Stimulated activated CD4-positive, alpha-beta T cell treated with anti-CD3 and anti-CD28 coated beads, Interleukin-15, amount 100 ng/mL, for 1 hour (primary cell): ENCODE measurements around the gene PCDHGA9.
"Not testable (repeated sequence)": the region's sequence is repeated elsewhere in the genome, so short reads cannot be mapped to it uniquely, and the experiment has no call there.

Experiments
- DNase-seq, 2 donors: peaks; one replicate each; pipeline ENCODE4 v3.0.0-alpha.2; 2020; ENCODE audit warnings: low read depth in 1 of 2, low spot score in 1 of 2

Gene PCDHGA9

GRCh38 chr5:141402553-141403243, at the start of gene PCDHGA9:
TSS of gene PCDHGA9 (plus strand) at chr5:141402778. CDS start at chr5:141402953, 175 bp downstream.
- no peak for DNase-seq

- DNase-seq, result no peak
Observed at GRCh38 chr5:141354900-141355469, 47.6 kb upstream of the PCDHGA9 start, which contains the start of gene PCDHGA4. TSS of gene PCDHGA4 (plus strand) at chr5:141355021. CDS start at chr5:141355108, 87 bp downstream.

DNA sequence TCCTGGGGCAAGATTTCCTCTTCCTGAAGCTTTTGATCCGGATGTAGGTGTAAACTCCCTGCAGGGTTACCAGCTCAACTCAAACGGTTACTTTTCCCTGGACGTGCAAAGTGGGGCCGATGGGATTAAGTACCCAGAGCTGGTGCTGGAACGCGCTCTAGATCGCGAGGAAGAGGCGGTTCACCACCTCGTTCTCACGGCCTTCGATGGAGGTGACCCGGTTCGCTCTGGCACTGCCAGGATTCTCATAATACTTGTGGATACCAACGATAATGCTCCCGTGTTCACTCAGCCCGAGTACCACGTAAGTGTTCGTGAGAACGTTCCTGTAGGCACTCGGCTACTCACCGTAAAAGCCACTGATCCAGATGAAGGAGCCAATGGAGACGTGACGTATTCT, 46.9 kb upstream of the PCDHGA9 start:
- DNase-seq, result no peak

DNA sequence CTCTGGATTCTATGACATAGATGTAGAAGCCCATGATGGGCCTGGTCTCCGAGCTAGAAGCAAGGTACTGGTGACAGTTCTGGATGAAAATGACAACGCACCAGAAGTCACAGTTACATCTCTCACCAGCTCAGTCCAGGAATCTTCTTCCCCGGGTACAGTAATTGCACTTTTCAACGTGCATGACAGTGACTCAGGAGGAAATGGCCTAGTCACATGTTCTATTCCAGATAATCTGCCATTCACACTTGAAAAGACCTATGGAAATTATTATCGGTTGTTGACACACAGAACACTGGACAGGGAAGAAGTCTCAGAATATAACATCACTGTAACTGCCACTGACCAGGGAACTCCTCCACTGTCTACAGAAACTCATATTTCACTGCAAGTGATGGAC, 46.4 kb upstream of the PCDHGA9 start:
- no peak for DNase-seq

DNA sequence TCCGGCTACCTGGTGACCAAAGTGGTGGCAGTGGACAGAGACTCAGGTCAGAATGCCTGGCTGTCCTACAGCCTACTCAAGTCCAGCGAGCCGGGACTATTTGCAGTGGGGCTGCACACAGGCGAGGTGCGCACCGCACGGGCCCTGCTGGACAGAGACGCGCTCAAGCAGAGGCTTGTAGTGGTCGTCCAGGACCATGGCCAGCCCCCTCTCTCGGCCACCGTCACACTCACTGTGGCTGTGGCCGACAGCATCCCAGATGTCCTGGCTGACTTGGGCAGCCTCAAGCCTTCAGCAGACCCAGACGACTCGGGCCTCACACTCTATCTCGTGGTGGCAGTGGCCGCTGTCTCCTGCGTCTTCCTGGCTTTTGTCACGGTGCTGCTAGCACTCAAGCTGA, 45.6 kb upstream of the PCDHGA9 start:
- DNase-seq, result no peak

GRCh38 chr5:141359790-141360426, 42.7 kb upstream of the PCDHGA9 start, which contains the start of gene PCDHGB2:
TSS of gene PCDHGB2 (plus strand) at chr5:141359994. CDS start at chr5:141360136, 142 bp downstream.
- DNase-seq, result no peak

- DNase-seq, result no peak
Observed at GRCh38 chr5:141360685-141361084, 41.9 kb upstream of the PCDHGA9 start.

GRCh38 chr5:141362719-141363118, 39.9 kb upstream of the PCDHGA9 start:
- DNase-seq, result no peak

DNA sequence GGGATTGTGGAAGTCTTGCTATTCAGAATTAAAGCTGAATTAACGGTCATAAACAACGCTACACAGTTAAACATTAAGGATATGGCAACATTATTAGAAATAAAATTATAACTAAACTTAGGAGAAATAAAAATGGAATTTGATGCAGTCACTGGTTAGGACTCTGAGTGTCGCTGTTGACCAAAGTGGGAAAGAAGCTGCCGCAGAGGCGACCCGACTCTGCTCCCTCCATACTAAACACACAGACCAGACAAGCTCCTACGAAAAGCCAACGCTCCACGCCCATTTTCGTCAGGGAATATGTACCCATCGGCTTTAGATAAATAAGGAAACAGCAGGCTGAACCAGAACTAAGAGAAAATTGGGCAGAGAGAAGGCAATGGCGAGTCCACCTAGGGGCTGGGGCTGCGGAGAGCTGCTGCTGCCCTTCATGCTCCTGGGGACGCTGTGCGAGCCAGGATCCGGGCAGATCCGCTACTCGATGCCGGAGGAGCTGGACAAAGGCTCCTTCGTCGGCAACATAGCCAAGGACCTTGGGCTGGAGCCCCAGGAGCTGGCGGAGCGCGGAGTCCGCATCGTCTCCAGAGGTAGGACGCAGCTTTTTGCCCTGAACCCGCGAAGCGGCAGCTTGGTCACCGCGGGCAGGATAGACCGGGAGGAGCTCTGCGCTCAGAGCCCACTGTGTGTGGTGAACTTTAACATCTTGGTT, 38.5 kb upstream of the PCDHGA9 start, which contains the start of gene PCDHGA5:
Gene PCDHGA5, plus strand, starts transcription at position 211 of the 709 bp plus-strand sequence. Its CDS starts 169 bp downstream, at position 380.
- no peak for DNase-seq

DNA sequence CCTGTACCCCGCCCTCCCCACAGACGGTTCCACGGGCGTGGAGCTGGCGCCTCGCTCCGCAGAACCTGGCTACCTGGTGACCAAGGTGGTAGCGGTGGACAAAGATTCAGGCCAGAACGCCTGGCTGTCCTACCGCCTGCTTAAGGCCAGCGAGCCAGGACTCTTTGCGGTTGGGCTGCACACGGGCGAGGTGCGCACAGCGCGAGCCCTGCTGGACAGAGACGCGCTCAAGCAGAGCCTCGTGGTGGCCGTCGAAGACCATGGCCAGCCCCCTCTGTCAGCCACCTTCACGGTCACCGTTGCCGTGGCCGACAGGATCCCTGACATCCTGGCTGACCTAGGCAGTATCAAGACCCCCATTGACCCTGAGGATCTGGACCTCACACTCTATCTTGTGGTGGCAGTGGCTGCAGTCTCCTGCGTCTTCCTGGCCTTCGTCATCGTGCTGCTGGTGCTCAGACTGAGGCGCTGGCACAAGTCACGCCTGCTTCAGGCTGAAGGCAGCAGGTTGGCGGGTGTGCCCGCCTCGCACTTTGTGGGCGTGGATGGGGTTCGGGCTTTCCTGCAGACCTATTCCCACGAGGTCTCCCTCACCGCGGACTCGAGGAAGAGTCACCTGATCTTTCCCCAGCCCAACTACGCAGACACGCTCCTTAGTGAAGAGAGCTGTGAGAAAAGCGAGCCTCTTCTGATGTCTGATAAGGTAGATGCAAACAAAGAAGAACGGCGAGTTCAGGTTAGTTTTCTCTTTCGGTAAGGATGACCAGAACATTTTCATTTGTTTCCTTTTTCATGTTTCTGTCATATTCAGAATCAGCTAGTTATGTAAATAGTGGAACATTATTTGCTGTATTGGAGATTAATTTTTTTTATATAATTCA, 36.3 kb upstream of the PCDHGA9 start:
- no peak for DNase-seq

DNA sequence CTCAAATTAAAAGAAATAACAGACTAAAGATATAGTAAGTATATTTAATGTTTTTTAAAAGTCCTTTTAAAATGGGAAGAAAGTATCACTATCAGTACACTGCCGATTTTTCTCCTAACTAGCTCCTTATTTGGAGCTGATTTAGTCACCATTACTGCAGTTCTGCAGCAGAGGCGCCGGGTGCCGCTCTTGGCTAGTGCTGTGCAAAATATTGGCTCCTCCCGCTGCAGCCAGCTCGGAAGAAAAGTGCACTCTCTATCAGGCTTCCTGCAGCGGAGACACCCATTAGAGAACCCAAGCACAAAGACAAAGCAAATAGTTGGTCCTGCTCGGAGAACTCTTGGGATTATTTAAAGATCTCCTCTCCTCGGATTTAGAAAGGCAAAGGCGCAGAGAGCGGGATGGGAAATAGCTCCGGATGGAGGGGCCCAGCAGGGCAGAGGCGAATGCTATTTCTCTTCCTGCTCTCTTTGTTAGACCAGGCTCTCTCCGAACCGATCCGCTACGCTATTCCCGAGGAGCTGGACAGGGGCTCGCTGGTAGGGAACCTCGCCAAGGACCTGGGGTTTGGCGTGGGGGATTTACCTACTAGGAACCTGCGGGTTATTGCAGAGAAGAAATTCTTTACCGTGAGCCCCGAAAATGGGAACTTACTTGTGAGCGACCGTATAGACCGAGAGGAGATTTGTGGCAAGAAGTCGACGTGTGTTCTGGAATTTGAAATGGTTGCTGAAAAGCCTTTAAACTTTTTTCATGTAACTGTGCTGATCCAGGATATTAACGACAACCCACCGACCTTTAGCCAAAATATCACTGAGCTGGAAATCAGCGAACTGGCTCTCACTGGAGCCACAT, 32.4 kb upstream of the PCDHGA9 start, which contains the start of gene PCDHGB3:
Gene PCDHGB3, plus strand, starts transcription at position 249 of the 855 bp plus-strand sequence. Its CDS starts 153 bp downstream, at position 402.
- DNase-seq, result no peak

GRCh38 chr5:141371572-141372475, 30.8 kb upstream of the PCDHGA9 start:
- no peak for DNase-seq

DNA sequence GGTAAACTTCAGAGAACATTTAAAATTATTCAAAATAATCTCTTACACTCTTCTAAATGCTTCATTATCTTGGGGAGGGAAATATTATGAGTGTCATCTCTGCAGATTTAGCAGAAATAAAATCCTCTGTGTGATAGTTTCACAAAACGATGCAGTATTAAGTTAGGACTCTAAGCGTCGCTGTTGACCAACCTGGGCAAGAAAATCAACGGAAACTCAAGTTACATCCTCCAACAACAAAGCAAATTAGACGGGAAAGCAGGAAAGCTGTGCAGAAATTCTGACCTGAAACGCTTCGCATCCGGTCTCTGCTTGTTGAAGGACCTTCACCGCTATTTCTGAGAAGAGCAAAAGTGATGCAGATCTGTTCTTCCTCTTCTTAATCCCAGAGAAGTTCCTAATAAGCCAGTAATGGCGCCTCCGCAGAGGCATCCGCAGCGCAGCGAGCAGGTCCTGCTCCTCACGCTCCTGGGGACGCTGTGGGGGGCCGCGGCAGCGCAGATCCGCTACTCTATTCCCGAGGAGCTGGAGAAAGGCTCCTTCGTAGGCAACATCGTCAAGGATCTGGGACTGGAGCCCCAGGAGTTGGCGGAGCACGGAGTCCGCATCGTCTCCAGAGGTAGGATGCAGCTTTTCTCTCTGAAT, 28.8 kb upstream of the PCDHGA9 start, which contains the start of gene PCDHGA6:
Gene PCDHGA6, plus strand, starts transcription at position 219 of the 645 bp plus-strand sequence. Its CDS starts 193 bp downstream, at position 412.
- no peak for DNase-seq

DNA sequence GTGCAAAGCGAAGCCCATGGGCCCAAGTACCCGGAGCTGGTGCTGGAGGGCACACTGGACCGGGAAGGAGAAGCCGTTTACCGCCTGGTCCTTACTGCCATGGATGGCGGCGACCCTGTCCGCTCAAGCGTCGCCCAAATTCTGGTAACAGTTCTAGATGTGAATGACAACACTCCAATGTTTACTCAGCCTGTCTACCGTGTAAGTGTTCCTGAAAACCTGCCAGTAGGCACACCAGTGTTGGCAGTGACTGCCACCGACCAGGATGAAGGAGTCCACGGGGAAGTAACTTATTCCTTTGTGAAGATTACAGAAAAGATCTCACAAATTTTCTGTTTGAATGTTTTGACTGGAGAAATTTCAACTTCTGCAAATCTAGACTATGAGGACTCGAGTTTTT, 28.0 kb upstream of the PCDHGA9 start:
- DNase-seq, result no peak

DNA sequence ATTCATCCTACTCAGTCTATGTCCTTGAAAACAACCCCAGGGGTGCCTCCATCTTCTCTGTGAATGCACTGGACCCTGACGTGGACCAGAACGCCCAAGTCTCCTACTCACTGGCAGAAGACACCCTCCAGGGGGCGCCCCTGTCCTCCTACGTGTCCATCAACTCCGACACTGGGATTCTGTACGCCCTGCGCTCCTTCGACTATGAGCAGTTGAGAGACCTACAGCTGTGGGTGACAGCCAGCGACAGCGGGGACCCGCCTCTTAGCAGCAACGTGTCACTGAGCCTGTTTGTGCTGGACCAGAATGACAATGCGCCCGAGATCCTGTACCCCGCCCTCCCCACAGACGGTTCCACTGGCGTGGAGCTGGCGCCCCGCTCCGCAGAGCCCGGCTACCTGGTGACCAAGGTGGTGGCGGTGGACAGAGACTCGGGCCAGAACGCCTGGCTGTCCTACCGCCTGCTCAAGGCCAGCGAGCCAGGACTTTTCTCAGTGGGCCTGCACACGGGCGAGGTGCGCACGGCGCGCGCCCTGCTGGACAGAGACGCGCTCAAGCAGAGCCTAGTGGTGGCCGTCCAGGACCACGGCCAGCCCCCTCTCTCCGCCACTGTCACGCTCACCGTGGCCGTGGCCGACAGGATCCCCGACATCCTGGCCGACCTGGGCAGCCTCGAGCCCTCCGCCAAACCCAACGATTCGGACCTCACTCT, 27.0 kb upstream of the PCDHGA9 start:
- DNase-seq, result not testable (repeated sequence)

DNA sequence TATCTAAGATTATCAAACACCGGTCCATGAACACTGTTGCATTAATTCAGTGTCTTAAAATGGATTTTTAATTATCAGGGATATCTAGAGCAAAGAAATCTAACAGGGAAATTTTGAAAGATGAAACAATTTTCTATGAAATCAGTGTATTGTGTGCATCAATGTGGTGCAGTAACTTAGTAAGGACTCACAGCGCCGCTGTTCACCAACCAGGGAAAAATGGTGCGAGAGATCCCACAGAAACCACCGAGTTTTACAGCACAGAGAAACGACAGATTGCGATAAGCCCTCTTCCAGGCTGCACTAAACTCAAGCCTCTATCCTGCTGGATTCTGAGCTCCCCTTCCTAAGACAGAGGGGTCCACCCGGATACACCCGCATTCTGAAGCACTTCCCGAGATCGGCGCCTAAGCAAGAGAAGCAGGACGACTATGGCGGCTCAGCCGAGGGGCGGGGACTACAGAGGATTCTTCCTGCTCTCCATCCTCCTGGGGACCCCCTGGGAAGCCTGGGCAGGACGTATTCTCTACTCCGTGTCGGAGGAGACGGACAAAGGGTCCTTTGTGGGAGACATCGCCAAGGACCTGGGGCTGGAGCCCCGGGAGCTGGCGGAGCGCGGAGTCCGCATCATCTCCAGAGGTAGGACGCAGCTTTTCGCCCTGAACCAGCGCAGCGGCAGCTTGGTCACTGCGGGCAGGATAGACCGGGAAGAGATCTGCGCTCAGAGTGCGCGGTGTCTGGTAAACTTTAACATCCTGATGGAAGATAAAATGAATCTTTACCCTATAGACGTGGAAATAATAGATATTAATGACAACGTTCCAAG, 19.9 kb upstream of the PCDHGA9 start, which contains the start of gene PCDHGA7:
Gene PCDHGA7, plus strand, starts transcription at position 274 of the 826 bp plus-strand sequence. Its CDS starts 158 bp downstream, at position 432.
- DNase-seq, result no peak
